Panc1 (cell line): ENCODE data around the gene IFFO2. TPM values are rescaled to one million over a fixed set of nuclear protein-coding genes. Genes with fewer than 3 reads are reported as not detected.
"Not testable (repeated sequence)": the region's sequence is repeated elsewhere in the genome, so short reads cannot be mapped to it uniquely, and the experiment has no call there.

ENCODE experiments used
- ATAC-seq: fragments of 200-7000 bp; cut with Tn5 transposase; 2 replicates; pipeline ENCODE4 v1.9.1; 2020; ENCODE audit warnings: mild to moderate bottlenecking, moderate library complexity
- BruUV-seq: library from RNA; stranded (reverse); fragments of 400-500 nt; replicated peaks from 2 replicates; lab custom pipeline; 2021; lab: Mats Ljungman, UMichigan
- CTCF ChIA-PET: fragments of 300-600 bp; sonication (Branson Sonifier 250); formaldehyde crosslinking; loops from one replicate; lab custom pipeline; 2022; ENCODE audit warnings: antibody characterized with exemption; lab: Charles Lee
- POLR2A ChIA-PET: fragments of 300-600 bp; sonication (Branson Sonifier 250); formaldehyde crosslinking; loops from one replicate; lab custom pipeline; 2022; ENCODE audit warnings: antibody characterized with exemption; lab: Charles Lee
- DNase-seq: peaks from one replicate; pipeline ENCODE4 v3.0.0-alpha.2; 2010; ENCODE audit warnings: low read depth, low spot score
- H3K27ac ChIP-seq: 2 replicates; pipeline ENCODE4 v1.5.1; 2011; ENCODE audit warnings: mild to moderate bottlenecking, low read length, inconsistent platforms
- H3K27me3 ChIP-seq: fragments of 200-500 bp; sonication (Bioruptor generic); 2 replicates; pipeline ENCODE4 v1.6.0; 2014; ENCODE audit warnings: low read length, inconsistent platforms; ENCODE audit not compliant: control insufficient read depth, insufficient read depth
- H3K36me3 ChIP-seq: fragments of 200-500 bp; sonication (Bioruptor generic); 2 replicates; pipeline ENCODE4 v1.5.1; 2014; ENCODE audit warnings: inconsistent platforms, mild to moderate bottlenecking, low read length, moderate library complexity; ENCODE audit not compliant: control insufficient read depth, insufficient read depth
- H3K4me1 ChIP-seq: 2 replicates; pipeline ENCODE4 v1.5.1; 2011; ENCODE audit warnings: inconsistent platforms, mild to moderate bottlenecking, low read length, moderate library complexity; ENCODE audit not compliant: control insufficient read depth, insufficient read depth
- H3K4me3 ChIP-seq, 2 experiments: 2 replicates each; pipeline ENCODE4 v1.5.1; 2011 to 2012; ENCODE audit warnings: low read depth in 2 of 2, low read length in 2 of 2, mild to moderate bottlenecking in 2 of 2, inconsistent platforms in 1 of 2, moderate library complexity in 1 of 2
- H3K9me3 ChIP-seq: fragments of 200-500 bp; sonication (Bioruptor generic); 2 replicates; pipeline ENCODE4 v1.5.1; 2014; ENCODE audit warnings: low read depth, mild to moderate bottlenecking, inconsistent platforms, low read length, moderate library complexity; ENCODE audit not compliant: control insufficient read depth, insufficient read depth
- POLR2AphosphoS5 ChIP-seq: IDR thresholded peaks from 2 replicates; pipeline ENCODE4 v1.6.1; 2012; ENCODE audit warnings: mild to moderate bottlenecking, low read depth, low read length, moderate library complexity
- SIN3A ChIP-seq: IDR thresholded peaks from 2 replicates; pipeline ENCODE4 v1.6.1; 2012; ENCODE audit warnings: low read depth, mild to moderate bottlenecking, low read length, moderate library complexity, borderline replicate concordance; ENCODE audit not compliant: insufficient read depth
- TCF7L2 ChIP-seq: IDR thresholded peaks from 2 replicates; pipeline ENCODE4 v1.6.1; 2011; ENCODE audit warnings: mild to moderate bottlenecking, low read depth, low read length, inconsistent platforms
- in situ Hi-C: cut with HindIII; loops from 2 replicates; pipeline ENCODE4 v1.10.0; 2016; ENCODE audit warnings: low sequenced_read_pairs, low pct_unique_long_range_greater_than_20kb
- intact Hi-C: fragments of 100-400 bp; cut with micrococcal nuclease; formaldehyde crosslinking; loops from one replicate; pipeline ENCODE4 v1.10.0; 2022; ENCODE audit not compliant: unreplicated experiment
- total RNA-seq: library from RNA; stranded (reverse); gene quantifications from one replicate; pipeline ENCODE4 v1.2.1, GENCODE V29; 2021; ENCODE audit not compliant: unreplicated experiment
- TF ChIP-seq, protein P1 (sequence below): fragments of 450-650 bp; IDR thresholded peaks from 2 replicates; pipeline ENCODE4 v1.5.1; 2017; ENCODE audit warnings: mild to moderate bottlenecking
- TF ChIP-seq, protein P2 (sequence below), 2 experiments: IDR thresholded peaks; 2 replicates each; pipeline ENCODE4 v1.6.1; 2011 to 2012; ENCODE audit warnings: low read depth in 2 of 2, control low read depth in 1 of 2, low read length in 1 of 2, mild to moderate bottlenecking in 1 of 2, moderate library complexity in 1 of 2; ENCODE audit not compliant: insufficient read depth in 1 of 2

IFFO2 gene
- total RNA-seq, 1 experiment from 2014 or later = 59.4 TPM

DNA sequence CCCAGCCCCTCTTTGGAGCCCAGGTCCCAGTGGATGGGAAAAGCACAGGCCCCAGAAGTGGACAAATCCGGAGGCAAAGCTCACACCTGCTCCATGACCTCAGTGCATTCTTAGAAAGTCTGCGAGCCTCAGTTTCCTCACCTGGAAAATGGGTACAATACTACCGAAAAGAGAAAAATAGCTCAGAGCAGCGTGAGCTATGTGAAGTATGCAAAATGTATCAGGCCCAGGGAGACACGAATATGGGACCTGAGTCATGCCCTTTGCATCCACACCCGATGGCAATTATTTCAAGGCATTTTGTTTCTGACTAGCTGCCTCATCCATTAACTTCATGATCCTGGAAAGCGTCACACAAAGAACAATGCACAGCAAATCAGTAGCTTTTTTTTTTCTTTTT lies 63.4 kb downstream of the IFFO2 start:
- Histone ChIP-seq H3K4me1 (no peaks in the 10 kb centered on the region), H3K36me3 (no peaks in the 10 kb centered on the region; the same call in 1 of the 2 replicates), H3K4me3 (no peak overlapping the region), H3K27ac (no peak overlapping the region), H3K9me3 (no peaks in the 10 kb centered on the region), H3K27me3 (no peaks in the 10 kb centered on the region)
- in situ Hi-C loops = no loop called here
- DNase-seq = no peak
- no peak for ATAC-seq
- ChIA-PET CTCF (interaction anchor here (2.0 kb wide), 1 partner anchor 9 kb away, joined by 7 read pairs; no protein-coding TSS in a partner anchor), POLR2A (no interaction called here)
- BruUV-seq = no TSS peak
- intact Hi-C loops = no loop called here
- TF ChIP-seq, protein P1, sequence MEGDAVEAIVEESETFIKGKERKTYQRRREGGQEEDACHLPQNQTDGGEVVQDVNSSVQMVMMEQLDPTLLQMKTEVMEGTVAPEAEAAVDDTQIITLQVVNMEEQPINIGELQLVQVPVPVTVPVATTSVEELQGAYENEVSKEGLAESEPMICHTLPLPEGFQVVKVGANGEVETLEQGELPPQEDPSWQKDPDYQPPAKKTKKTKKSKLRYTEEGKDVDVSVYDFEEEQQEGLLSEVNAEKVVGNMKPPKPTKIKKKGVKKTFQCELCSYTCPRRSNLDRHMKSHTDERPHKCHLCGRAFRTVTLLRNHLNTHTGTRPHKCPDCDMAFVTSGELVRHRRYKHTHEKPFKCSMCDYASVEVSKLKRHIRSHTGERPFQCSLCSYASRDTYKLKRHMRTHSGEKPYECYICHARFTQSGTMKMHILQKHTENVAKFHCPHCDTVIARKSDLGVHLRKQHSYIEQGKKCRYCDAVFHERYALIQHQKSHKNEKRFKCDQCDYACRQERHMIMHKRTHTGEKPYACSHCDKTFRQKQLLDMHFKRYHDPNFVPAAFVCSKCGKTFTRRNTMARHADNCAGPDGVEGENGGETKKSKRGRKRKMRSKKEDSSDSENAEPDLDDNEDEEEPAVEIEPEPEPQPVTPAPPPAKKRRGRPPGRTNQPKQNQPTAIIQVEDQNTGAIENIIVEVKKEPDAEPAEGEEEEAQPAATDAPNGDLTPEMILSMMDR = no peak
- no peak for TF ChIP-seq TCF7L2

DNA sequence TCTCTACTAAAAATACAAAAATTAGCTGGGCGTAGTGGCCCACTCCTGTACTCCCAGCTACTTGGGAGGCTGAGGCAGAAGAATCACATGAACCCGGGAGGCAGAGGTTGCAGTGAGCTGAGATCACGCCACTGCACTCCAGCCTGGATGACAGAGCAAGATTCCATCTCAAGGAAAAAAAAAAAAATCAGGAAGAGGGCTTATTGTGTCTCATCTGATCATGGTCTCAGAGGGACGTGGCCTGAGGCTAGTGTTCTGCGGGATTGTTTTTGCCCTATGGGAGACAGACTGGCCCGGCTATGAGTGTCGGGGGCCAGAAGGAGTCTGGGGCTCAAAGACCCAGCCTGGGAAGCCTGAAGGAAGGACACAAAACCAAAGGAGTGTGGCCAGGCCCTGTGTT lies 64.6 kb downstream of the IFFO2 start:
- H3K36me3 ChIP-seq, BruUV-seq, H3K27me3 ChIP-seq, H3K9me3 ChIP-seq, H3K27ac ChIP-seq, H3K4me1 ChIP-seq, intact Hi-C loops, DNase-seq, POLR2A ChIA-PET, CTCF ChIA-PET, in situ Hi-C loops, ATAC-seq, H3K4me3 ChIP-seq: not testable (repeated sequence)

DNA sequence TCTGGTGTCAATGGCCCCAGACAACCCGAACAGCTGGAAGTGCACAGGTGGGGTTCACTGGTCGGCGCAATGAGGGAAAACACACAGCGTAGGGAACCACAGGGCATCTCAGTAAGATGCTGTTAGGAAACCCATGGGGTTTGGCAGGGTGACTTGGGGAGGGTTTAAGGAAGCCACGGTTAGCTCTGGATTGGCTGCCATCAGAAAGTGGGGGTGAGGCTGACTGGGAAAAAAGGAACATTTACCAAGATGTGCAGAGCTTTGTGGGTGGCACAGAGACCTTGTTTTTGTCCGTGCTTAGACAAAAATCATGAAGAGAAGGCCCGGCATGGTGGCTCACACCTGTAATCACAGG lies 65.1 kb downstream of the IFFO2 start:
- BruUV-seq = no TSS peak
- Histone ChIP-seq H3K4me3 (no peak overlapping the region), H3K36me3 (no peaks in the 10 kb centered on the region; the same call in 1 of the 2 replicates), H3K27me3 (no peaks in the 10 kb centered on the region), H3K27ac (no peak overlapping the region), H3K4me1 (no peaks in the 10 kb centered on the region), H3K9me3 (no peaks in the 10 kb centered on the region)
- in situ Hi-C loops (no loop called here), intact Hi-C loops (no loop called here)
- ATAC-seq (no peak), DNase-seq (no peak)
- CTCF ChIA-PET = interaction anchor here (0.7 kb wide), 1 partner anchor 1207 kb away, joined by 3 read pairs; no protein-coding TSS in a partner anchor
- TF ChIP-seq, protein P1 = no peak
- TF ChIP-seq, protein P2, sequence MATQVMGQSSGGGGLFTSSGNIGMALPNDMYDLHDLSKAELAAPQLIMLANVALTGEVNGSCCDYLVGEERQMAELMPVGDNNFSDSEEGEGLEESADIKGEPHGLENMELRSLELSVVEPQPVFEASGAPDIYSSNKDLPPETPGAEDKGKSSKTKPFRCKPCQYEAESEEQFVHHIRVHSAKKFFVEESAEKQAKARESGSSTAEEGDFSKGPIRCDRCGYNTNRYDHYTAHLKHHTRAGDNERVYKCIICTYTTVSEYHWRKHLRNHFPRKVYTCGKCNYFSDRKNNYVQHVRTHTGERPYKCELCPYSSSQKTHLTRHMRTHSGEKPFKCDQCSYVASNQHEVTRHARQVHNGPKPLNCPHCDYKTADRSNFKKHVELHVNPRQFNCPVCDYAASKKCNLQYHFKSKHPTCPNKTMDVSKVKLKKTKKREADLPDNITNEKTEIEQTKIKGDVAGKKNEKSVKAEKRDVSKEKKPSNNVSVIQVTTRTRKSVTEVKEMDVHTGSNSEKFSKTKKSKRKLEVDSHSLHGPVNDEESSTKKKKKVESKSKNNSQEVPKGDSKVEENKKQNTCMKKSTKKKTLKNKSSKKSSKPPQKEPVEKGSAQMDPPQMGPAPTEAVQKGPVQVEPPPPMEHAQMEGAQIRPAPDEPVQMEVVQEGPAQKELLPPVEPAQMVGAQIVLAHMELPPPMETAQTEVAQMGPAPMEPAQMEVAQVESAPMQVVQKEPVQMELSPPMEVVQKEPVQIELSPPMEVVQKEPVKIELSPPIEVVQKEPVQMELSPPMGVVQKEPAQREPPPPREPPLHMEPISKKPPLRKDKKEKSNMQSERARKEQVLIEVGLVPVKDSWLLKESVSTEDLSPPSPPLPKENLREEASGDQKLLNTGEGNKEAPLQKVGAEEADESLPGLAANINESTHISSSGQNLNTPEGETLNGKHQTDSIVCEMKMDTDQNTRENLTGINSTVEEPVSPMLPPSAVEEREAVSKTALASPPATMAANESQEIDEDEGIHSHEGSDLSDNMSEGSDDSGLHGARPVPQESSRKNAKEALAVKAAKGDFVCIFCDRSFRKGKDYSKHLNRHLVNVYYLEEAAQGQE (IDR thresholded peaks at IDR 0.05; ENCODE audit: insufficient read depth in 1 of 2, low read depth in 2 of 2, low read length in 1 of 2) = no peak
- TF ChIP-seq SIN3A (no peak), TCF7L2 (no peak), POLR2AphosphoS5 (no peak)
- POLR2A ChIA-PET = no interaction called here
